ENCODE data around the gene SNX20.

SNX20 gene

DNA sequence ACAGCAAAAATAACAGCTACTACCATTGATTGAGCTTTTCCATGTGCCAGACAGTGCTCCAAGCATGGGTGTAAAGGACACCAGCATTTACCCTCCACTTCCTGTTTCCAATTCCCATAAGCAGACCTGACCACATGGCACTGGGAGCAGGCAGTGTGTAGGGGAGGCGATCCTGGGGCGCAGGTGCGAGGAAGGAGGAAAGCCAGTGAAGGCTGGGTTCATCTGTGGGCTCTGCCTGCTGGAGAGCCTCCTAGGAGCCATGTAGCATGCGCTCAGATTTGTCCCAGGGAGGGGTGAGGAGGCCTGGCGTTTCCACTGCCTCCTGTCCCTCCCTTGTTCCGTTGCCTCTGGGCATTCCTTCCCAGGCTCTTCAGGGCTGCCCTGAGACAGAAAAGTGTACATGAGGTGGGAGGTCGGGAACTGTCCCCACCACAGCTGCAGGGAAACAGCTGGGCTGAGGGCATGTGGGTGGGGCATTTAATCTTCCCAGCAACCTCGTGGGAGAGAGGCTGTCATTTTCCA, 56.6 kb downstream of the SNX20 start:
- peaks cover 21% of the 10 kb centered on the region for H3K4me1 Mint-ChIP-seq (ENCODE audit: low read depth)
- H3K27ac Mint-ChIP-seq: no peak overlapping the region
- H3K9me3 Mint-ChIP-seq: no peaks in the 10 kb centered on the region
- H3K27me3 Mint-ChIP-seq (ENCODE audit: low read depth): no peaks in the 10 kb centered on the region
- no peak overlapping the region for H3K4me3 Mint-ChIP-seq
- DNase-seq (ENCODE audit: low spot score): no peak
- H3K36me3 Mint-ChIP-seq (ENCODE audit: low read depth): no peaks in the 10 kb centered on the region

DNA sequence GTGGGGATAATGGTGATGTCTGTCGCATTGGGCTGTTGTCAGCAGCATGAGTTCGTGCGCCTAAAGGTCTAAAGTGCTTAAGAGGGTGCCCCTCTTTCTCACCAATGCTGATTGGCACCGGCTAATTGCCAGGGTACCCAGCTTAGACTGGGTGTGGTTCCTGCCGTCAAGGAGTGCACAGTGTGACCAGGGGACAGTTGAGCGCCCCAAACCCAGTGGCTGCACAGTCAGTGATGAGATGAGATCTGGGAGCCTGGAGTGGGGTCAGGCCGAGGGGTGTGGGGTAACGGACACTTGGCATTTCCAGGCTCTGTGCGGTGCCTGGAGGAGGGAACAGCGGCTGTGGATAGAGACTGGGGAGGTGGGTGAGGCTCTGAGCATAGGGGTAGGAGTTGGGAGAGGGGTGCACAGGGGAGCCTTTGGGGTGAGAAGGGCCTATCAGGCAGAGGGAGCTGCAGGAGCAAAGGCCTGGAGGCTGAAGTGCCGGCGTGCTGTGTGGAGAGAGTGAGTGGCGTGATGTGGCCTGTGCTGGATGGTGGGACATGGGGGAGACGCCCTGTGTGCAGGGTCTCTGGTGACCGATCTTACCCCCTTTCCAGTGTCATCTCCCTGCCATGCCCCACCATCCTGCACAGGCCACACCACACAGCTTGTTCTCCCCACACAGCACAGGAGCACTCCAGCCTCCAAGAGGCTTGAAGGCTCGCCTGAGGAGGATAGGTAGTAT, 58.3 kb downstream of the SNX20 start:
- DNase-seq (ENCODE audit: low spot score): no peak
- H3K9me3 Mint-ChIP-seq: no peaks in the 10 kb centered on the region
- no peak overlapping the region for H3K27ac Mint-ChIP-seq
- no peaks in the 10 kb centered on the region for H3K36me3 Mint-ChIP-seq (ENCODE audit: low read depth)
- H3K4me3 Mint-ChIP-seq: no peak overlapping the region
- no peaks in the 10 kb centered on the region for H3K27me3 Mint-ChIP-seq (ENCODE audit: low read depth)
- H3K4me1 Mint-ChIP-seq (ENCODE audit: low read depth): peaks cover 21% of the 10 kb centered on the region

- H3K4me3 Mint-ChIP-seq: no peak overlapping the region
- H3K27me3 Mint-ChIP-seq (ENCODE audit: low read depth): no peaks in the 10 kb centered on the region
- H3K9me3 Mint-ChIP-seq: no peaks in the 10 kb centered on the region
- H3K36me3 Mint-ChIP-seq (ENCODE audit: low read depth): no peaks in the 10 kb centered on the region
- DNase-seq (ENCODE audit: low spot score): no peak
- H3K4me1 Mint-ChIP-seq (ENCODE audit: low read depth): peaks cover 16% of the 10 kb centered on the region
- H3K27ac Mint-ChIP-seq: no peak overlapping the region
These were observed 59.1 kb downstream of the SNX20 start for GRCh38 chr16:50622029-50622428.
